Astrocyte of the spinal cord (primary cell): ENCODE data around the gene PKNOX2.

Source experiments
- DNase-seq: peaks from one replicate; pipeline ENCODE4 v3.0.0; 2011; ENCODE audit warnings: low read depth, low spot score
- H3K4me3 ChIP-seq: 2 replicates; pipeline ENCODE4 v1.5.1; 2011; ENCODE audit warnings: low read depth, mild to moderate bottlenecking, low read length, moderate library complexity
- in situ Hi-C: cut with HindIII; loops from 2 replicates; pipeline ENCODE4 v1.10.0; 2017; ENCODE audit warnings: low sequenced_read_pairs
- TF ChIP-seq, protein P1 (sequence below): IDR thresholded peaks from 2 replicates; pipeline ENCODE4 v1.5.1; 2012; ENCODE audit warnings: low read depth, mild to moderate bottlenecking, low read length, inconsistent platforms

PKNOX2 gene

DNA sequence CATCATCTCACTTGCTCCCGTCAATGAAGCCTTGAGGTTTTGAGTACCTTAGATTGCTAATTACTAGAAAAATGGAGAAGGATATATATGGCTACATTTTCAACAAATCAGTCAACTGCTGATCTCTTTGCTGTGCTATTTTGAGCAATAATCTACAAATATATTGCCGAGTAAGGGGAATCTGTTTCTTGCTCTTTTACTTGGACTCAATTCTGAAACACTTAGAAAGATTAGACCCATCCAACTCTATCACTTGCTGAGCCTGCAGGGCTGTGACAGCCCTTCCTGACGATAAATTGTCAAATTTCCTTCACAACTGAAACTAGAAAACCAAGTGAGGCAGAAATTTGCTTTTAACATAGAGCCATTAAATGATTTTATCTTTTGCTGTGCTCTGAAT lies 314.6 kb downstream of the PKNOX2 start:
- H3K4me3 ChIP-seq = no peak overlapping the region
- in situ Hi-C loops = no loop called here
- TF ChIP-seq, protein P1, sequence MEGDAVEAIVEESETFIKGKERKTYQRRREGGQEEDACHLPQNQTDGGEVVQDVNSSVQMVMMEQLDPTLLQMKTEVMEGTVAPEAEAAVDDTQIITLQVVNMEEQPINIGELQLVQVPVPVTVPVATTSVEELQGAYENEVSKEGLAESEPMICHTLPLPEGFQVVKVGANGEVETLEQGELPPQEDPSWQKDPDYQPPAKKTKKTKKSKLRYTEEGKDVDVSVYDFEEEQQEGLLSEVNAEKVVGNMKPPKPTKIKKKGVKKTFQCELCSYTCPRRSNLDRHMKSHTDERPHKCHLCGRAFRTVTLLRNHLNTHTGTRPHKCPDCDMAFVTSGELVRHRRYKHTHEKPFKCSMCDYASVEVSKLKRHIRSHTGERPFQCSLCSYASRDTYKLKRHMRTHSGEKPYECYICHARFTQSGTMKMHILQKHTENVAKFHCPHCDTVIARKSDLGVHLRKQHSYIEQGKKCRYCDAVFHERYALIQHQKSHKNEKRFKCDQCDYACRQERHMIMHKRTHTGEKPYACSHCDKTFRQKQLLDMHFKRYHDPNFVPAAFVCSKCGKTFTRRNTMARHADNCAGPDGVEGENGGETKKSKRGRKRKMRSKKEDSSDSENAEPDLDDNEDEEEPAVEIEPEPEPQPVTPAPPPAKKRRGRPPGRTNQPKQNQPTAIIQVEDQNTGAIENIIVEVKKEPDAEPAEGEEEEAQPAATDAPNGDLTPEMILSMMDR = no peak
- DNase-seq = no peak

DNA sequence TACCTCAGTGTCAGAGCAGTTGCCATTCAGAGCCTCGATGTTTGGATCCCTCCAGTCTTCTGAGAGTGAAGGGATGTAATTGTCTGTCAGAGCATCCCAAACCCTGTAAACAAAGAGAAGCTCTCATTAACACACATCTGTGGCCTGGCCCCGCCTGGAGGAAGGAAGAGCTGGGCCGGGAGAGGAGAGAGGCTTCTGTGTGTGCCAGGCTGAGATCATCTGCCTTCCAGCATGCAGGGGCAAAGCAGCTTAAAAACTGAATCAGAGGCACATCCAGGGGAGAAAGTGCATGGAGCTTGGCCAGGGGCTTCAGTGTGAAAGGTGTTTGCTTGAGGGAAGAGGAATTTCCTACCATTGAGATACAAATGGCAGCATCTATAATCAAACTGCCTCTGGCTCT lies 317.0 kb downstream of the PKNOX2 start:
- in situ Hi-C loops = no loop called here
- no peak for DNase-seq
- TF ChIP-seq, protein P1 = no peak
- H3K4me3 ChIP-seq = no peak overlapping the region
